Dermis microvascular lymphatic vessel endothelial cell (primary cell): ENCODE data around the gene RHOU. TPM values are rescaled to one million over a fixed set of nuclear protein-coding genes. Genes with fewer than 3 reads are reported as not detected.
A peak's percentile ranks its signal among the peaks of the same experiment; 100 is the strongest.

Source experiments
- DNase-seq, 2 donors: peaks; one replicate each; pipeline versions ENCODE4 v3.0.0 to v3.0.0-alpha.2; 2010; ENCODE audit warnings: low read depth in 2 of 2
- total RNA-seq: library from RNA; depleted of rRNA; stranded (reverse); fragments of >200 nt; gene quantifications from 2 replicates; pipeline ENCODE4 v1.2.1, GENCODE V29; 2014

The RHOU gene
- total RNA-seq, 1 donor from 2014 or later = 18.9 TPM

- DNase-seq = no peak
These were observed 1.7 kb downstream of the RHOU start for GRCh38 chr1:228736844-228737445.

- DNase-seq = peak in 1 of 2 donors; percentile 36
These were observed 2.3 kb downstream of the RHOU start for GRCh38 chr1:228737601-228738041.

GRCh38 chr1:228739826-228740225, 4.5 kb downstream of the RHOU start:
- no peak for DNase-seq

- DNase-seq = no peak
These were observed 5.5 kb downstream of the RHOU start for GRCh38 chr1:228740543-228741317.

GRCh38 chr1:228742281-228742860, 7.1 kb downstream of the RHOU start:
- no peak for DNase-seq

DNA sequence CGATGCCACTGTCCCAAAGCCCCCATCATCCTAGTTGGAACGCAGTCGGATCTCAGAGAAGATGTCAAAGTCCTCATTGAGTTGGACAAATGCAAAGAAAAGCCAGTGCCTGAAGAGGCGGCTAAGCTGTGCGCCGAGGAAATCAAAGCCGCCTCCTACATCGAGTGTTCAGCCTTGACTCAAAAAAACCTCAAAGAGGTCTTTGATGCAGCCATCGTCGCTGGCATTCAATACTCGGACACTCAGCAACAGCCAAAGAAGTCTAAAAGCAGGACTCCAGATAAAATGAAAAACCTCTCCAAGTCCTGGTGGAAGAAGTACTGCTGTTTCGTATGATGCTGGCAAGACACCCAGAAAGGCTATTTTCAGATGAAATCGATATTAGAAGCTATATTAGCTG, 8.1 kb downstream of the RHOU start:
- DNase-seq = no peak

DNA sequence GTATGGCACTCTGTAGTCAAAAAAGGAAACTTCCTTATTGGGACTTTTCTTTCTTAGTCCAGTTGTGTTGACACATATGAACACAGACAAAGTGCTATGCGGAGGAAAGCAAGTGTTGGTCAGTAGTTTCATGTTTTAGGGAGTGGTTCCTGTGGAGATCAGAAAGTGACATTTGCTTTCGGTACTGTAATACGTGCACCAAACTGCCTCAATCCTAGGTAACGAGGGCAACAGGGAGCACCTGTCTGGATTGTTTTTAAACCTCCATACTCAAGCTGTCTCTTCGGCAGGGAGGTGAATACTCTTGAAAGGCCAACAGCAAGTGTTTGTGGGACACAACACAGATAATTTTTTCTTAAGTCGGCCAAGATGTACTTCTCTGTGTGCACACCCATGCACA, 9.1 kb downstream of the RHOU start:
- no peak for DNase-seq

- DNase-seq = no peak
These were observed 9.6 kb downstream of the RHOU start for GRCh38 chr1:228744918-228745317.

DNA sequence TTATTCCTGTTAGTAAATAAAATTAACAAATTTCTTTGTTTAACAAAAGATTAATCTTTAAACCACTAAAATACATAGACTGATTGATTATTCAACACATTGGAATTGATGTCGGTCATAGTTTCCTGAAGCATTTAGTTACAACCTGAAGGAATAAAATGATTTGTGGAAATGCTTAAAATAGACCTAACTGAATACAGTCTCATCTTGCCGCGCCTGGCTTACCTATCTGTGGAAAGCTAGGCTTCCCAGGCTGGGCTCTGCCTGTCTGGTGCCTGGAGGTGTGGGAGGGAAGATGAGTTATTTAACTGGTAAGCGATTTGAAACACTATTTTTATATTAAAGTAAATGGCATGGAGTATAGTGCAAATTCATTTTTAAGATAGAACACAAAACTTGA, 10.2 kb downstream of the RHOU start:
- DNase-seq = no peak

DNA sequence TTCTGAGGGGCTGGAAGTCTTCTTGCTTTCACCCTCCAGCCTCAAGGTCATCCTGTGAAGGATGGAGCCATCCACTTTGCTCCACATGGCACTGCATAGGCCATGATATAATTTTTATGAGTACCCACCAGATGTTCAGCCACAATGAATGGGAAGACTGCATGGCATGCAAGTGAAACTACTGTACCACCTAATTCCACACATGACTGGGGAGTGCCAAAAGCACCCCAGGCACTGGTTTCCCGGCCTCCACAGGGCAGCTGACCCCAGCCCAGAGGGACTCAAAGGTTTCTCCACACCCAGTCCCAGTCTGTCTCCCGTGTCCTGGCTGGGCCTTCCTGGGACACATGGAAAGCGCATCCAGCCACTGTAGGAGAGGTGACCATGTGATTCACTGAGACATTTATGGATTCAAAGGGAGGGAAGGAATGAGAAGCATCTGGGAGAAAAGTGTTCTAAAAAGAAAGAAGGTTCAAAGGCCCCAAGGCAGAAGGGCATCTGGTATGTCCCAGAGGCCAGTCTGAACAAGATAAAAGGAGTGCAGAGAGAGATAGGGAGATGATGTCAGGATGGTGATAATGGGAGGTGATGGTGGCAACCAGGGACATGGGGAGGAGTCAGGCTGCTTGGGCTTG, 12.1 kb downstream of the RHOU start:
- no peak for DNase-seq

GRCh38 chr1:228748029-228748428, 12.8 kb downstream of the RHOU start:
- DNase-seq = no peak

DNA sequence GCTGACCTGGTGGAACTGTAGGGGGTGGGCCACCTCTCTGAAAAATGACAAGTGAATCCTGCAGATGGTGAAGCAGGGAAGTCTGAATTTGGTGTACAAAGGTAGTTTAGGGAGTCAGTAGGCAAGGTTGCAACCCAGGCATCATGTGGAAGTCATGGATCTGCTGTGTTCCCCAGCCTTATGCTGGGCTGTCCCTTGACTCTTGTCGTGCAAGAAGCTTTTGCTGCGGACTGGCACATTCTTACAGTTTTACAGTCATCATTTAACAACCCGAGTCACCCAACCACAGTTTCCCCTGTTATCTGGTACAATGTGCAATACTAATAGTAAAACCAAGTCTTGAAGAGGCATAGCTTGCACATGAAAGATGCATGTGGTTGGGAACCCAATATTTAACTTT, 13.2 kb downstream of the RHOU start:
- no peak for DNase-seq

DNA sequence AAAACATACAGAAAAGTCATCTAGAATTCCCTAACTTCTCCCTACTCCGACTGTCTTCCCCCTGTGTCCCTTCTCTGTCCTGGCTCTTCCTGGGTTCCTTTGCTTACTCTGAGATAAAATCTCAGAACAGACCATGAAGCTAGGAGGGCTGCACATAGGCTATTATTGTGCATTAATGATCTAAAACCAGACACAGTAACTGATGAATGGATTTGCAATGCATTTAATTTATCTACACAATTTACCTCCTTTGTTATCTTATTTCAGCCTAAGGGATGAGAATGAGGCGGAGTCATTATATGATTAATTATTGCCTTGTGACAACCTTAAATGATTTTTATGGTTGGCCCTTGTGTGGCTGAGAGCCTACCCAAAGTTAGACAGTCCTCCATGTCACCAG, 14.5 kb downstream of the RHOU start:
- DNase-seq = no peak

DNA sequence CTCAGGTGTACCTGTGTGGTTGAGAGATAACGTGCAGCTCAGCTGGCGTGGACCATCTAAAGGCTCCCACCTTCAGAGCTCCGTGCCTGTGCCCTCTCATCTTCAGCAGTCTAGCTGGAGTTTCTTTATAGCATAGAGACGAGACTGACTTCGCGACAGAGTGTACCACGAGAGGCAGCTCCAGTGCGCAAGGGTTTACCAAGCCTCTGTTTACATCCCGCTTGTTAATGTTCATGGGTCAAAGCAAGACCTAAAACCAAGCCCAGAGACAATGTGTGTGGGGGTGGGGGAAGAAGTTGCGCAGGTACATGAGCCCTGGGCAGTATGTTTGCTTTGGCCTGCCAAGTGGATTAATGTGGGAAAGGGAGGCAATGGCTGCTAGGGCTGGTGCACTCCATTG, 15.6 kb downstream of the RHOU start:
- DNase-seq = no peak

- no peak for DNase-seq
These were observed 16.2 kb downstream of the RHOU start for GRCh38 chr1:228751360-228752098.

DNA sequence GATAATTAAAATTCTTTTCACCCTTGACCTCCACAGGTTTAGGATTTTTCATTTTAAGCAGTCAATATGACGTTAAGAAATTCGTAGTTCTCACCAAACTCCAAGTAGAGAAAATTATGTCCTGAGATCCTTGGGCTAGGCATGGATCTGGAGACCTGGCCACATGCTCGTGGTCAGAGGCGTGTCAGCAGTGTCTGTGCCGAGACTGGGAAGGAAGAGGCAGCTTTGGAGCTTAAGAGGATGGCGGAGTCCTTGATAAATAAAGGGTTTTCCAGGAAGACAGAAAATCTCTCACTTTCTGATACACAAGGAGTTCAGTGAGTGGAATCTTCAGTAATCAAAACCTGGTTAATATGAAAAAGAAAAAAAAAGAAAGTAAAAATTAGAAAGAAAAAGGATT, 17.0 kb downstream of the RHOU start:
- DNase-seq = no peak

DNA sequence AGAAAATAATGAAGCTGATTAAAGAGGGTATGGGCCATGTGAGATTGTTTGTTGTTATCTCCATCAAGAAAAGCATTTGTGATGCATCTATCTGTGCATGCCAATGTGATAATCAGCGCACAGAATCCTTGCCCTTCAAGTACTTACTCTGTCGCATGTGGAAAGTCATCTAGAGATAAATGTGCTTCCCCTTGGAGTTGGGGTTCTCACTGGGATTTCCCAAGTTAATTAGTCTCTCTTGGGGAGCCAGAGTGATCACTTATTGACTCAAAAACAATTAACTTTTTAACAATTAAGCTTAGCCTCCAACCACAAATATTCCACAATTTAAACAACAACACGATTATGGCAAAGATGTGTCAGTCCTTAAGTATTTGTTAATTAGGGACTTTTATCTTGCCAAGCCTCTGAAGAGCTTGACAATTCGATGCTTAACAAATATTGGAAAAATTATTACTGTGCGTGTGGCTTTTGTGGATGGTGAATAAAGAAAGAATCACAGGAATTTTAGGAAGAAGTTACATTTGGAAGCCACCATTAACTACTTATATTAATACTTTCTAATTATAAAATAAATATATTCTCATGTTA, 17.5 kb downstream of the RHOU start:
- no peak for DNase-seq

GRCh38 chr1:228753287-228753686, 18.0 kb downstream of the RHOU start:
- DNase-seq = no peak

DNA sequence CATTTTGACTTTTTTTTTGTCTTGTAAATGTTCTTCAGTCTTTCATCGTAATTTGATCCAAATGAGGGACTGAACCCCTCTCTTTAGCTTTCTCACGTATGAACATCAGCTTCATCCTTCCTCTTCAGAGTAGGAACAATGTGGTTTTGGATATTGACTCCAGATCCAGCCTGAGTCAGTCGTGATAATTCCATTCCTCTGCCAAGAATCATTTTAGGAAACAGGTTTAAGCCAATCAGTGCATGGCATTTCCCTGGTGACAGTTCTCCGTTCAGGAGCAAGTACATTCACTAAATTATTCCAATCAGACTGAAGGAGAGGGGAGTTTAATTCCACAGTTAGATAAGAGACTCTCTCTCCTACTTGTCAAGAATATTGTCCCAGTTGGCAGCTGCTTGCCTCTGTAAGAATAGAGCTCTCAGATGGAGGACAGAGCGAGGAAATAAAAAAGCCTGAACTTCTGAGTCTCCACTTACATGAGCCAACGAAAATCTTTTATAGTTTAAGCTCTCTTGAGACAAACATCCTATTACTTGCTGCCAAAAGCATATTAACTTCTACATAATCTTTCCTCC, 18.6 kb downstream of the RHOU start:
- DNase-seq = no peak

GRCh38 chr1:228754646-228755268, 19.5 kb downstream of the RHOU start:
- no peak for DNase-seq

DNA sequence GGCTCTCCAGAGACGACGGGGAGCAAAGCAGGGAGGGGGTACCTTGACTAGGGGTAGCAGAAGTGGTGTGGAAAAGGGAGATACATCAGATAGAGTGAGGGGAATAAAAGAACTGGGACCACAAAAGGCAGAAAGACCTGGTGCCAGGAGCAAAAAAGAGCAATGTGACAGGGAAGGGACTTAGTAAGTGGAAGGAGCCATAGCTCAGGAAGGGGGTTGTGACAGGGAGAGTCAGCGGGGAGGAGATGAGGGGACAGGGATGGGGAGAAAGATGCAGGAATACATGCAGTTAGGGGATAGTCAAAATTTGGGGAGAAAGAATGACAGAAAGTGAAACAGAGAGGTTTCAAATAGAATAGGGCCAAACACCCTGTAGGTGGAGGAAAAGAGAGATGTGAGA, 20.5 kb downstream of the RHOU start:
- DNase-seq = no peak
